Stomach smooth muscle (tissue), 2 donors: ENCODE results near the gene MYO1B.

Source experiments
- H3K27ac ChIP-seq: one replicate; pipeline ENCODE4 v1.7.0; 2013; ENCODE audit warnings: mild to moderate bottlenecking, low read length, inconsistent platforms
- H3K27me3 ChIP-seq, 2 donors: one replicate each; pipeline ENCODE4 v1.7.0; 2013; ENCODE audit warnings: low read length in 2 of 2; ENCODE audit not compliant: insufficient read depth in 2 of 2, control insufficient read depth in 1 of 2
- H3K36me3 ChIP-seq, 2 donors: one replicate each; pipeline ENCODE4 v1.7.0; 2013; ENCODE audit warnings: low read length in 2 of 2; ENCODE audit not compliant: control insufficient read depth in 2 of 2, insufficient read depth in 2 of 2
- H3K4me1 ChIP-seq: one replicate; pipeline ENCODE4 v1.7.0; 2013; ENCODE audit warnings: low read length; ENCODE audit not compliant: control insufficient read depth, insufficient read depth
- H3K4me3 ChIP-seq, 2 donors: one replicate each; pipeline ENCODE4 v1.7.0; 2013; ENCODE audit warnings: low read length in 2 of 2
- H3K9ac ChIP-seq, 2 donors: one replicate each; pipeline ENCODE4 v1.7.0; 2013; ENCODE audit warnings: low read length in 2 of 2, mild to moderate bottlenecking in 1 of 2
- H3K9me3 ChIP-seq, 2 donors: one replicate each; pipeline ENCODE4 v1.7.0; 2013; ENCODE audit warnings: low read length in 2 of 2; ENCODE audit not compliant: control insufficient read depth in 2 of 2
- donor health status: healthy.
- donor health status: Pancreatic carcinoma.

The MYO1B gene

GRCh38 chr2:191402966-191403565, 157.9 kb downstream of the MYO1B start:
- Histone ChIP-seq H3K4me3 (no peak overlapping the region), H3K27ac (no peak overlapping the region), H3K4me1 (no peaks in the 10 kb centered on the region), H3K9ac (no peak overlapping the region), H3K9me3 (no peaks in the 10 kb centered on the region), H3K36me3 (no peaks in the 10 kb centered on the region), H3K27me3 (no peaks in the 10 kb centered on the region)

- Histone ChIP-seq H3K4me1 (no peaks in the 10 kb centered on the region), H3K36me3 (no peaks in the 10 kb centered on the region), H3K9ac (no peak overlapping the region), H3K27ac (no peak overlapping the region), H3K9me3 (no peaks in the 10 kb centered on the region), H3K27me3 (no peaks in the 10 kb centered on the region), H3K4me3 (no peak overlapping the region)
Observed at GRCh38 chr2:191404568-191404991, 159.4 kb downstream of the MYO1B start.

GRCh38 chr2:191405546-191405945, 160.3 kb downstream of the MYO1B start:
- Histone ChIP-seq H3K9me3 (no peaks in the 10 kb centered on the region), H3K4me3 (no peak overlapping the region), H3K9ac (no peak overlapping the region), H3K36me3 (no peaks in the 10 kb centered on the region), H3K27me3 (no peaks in the 10 kb centered on the region), H3K4me1 (no peaks in the 10 kb centered on the region), H3K27ac (no peak overlapping the region)

- no peak overlapping the region for H3K9ac ChIP-seq
- no peaks in the 10 kb centered on the region for H3K4me1 ChIP-seq
- no peaks in the 10 kb centered on the region for H3K9me3 ChIP-seq
- H3K4me3 ChIP-seq = no peak overlapping the region
- no peaks in the 10 kb centered on the region for H3K27me3 ChIP-seq
- H3K27ac ChIP-seq = no peak overlapping the region
- H3K36me3 ChIP-seq = no peaks in the 10 kb centered on the region
Observed at GRCh38 chr2:191410646-191411436, 165.6 kb downstream of the MYO1B start.

GRCh38 chr2:191411472-191411871, 166.3 kb downstream of the MYO1B start:
- no peaks in the 10 kb centered on the region for H3K36me3 ChIP-seq
- H3K4me3 ChIP-seq = no peak overlapping the region
- no peak overlapping the region for H3K9ac ChIP-seq
- H3K9me3 ChIP-seq = no peaks in the 10 kb centered on the region
- no peaks in the 10 kb centered on the region for H3K27me3 ChIP-seq
- H3K4me1 ChIP-seq = no peaks in the 10 kb centered on the region
- no peak overlapping the region for H3K27ac ChIP-seq

- no peak overlapping the region for H3K27ac ChIP-seq
- no peak overlapping the region for H3K9ac ChIP-seq
- no peaks in the 10 kb centered on the region for H3K36me3 ChIP-seq
- no peak overlapping the region for H3K4me3 ChIP-seq
- H3K4me1 ChIP-seq = no peaks in the 10 kb centered on the region
- H3K9me3 ChIP-seq = no peaks in the 10 kb centered on the region
- H3K27me3 ChIP-seq = no peaks in the 10 kb centered on the region
Observed at GRCh38 chr2:191412353-191412752, 167.1 kb downstream of the MYO1B start.

GRCh38 chr2:191415101-191415500, 169.9 kb downstream of the MYO1B start:
- Histone ChIP-seq H3K4me3 (no peak overlapping the region), H3K27ac (no peak overlapping the region), H3K9ac (no peak overlapping the region), H3K36me3 (no peaks in the 10 kb centered on the region), H3K27me3 (no peaks in the 10 kb centered on the region), H3K9me3 (no peaks in the 10 kb centered on the region), H3K4me1 (no peaks in the 10 kb centered on the region)

- Histone ChIP-seq H3K27ac (no peak overlapping the region), H3K9me3 (no peaks in the 10 kb centered on the region), H3K27me3 (no peaks in the 10 kb centered on the region), H3K4me1 (no peaks in the 10 kb centered on the region), H3K4me3 (no peak overlapping the region), H3K9ac (no peak overlapping the region), H3K36me3 (no peaks in the 10 kb centered on the region)
Observed at GRCh38 chr2:191415858-191416257, 170.7 kb downstream of the MYO1B start.

- H3K9ac ChIP-seq = no peak overlapping the region
- H3K4me1 ChIP-seq = no peaks in the 10 kb centered on the region
Observed at GRCh38 chr2:191417746-191418145, 172.5 kb downstream of the MYO1B start.

GRCh38 chr2:191421950-191422349, 176.7 kb downstream of the MYO1B start:
- Histone ChIP-seq H3K36me3 (no peaks in the 10 kb centered on the region), H3K27me3 (no peaks in the 10 kb centered on the region), H3K4me1 (no peaks in the 10 kb centered on the region), H3K9ac (no peak overlapping the region), H3K4me3 (no peak overlapping the region), H3K9me3 (no peaks in the 10 kb centered on the region), H3K27ac (no peak overlapping the region)

More at GRCh38 chr2:191417746-191418145, 172.5 kb downstream of the MYO1B start:
- no peaks in the 10 kb centered on the region for H3K36me3 ChIP-seq
- H3K9me3 ChIP-seq = no peaks in the 10 kb centered on the region
- no peak overlapping the region for H3K4me3 ChIP-seq
- H3K27ac ChIP-seq = no peak overlapping the region
- H3K27me3 ChIP-seq = no peaks in the 10 kb centered on the region

GRCh38 chr2:191427031-191427430, 181.8 kb downstream of the MYO1B start:
- no peaks in the 10 kb centered on the region for H3K36me3 ChIP-seq
- H3K4me1 ChIP-seq = no peaks in the 10 kb centered on the region
- H3K4me3 ChIP-seq = no peak overlapping the region
- H3K27me3 ChIP-seq = no peaks in the 10 kb centered on the region
- no peak overlapping the region for H3K27ac ChIP-seq
- no peak overlapping the region for H3K9ac ChIP-seq
- no peaks in the 10 kb centered on the region for H3K9me3 ChIP-seq
